GM06990 (cell line): Measurements from ENCODE around the gene CPT2.
"Not testable (repeated sequence)": the region's sequence is repeated elsewhere in the genome, so short reads cannot be mapped to it uniquely, and the experiment has no call there.

Experiments used
- DNase-seq: peaks from one replicate; pipeline ENCODE4 v3.0.0-alpha.2; 2011; ENCODE audit not compliant: insufficient read length; ENCODE audit errors: extremely low read depth
- H3K27me3 ChIP-seq: replicated peaks from 2 replicates; pipeline ENCODE4 v1.6.0; 2011; ENCODE audit warnings: low read length; ENCODE audit not compliant: control insufficient read depth, insufficient read depth
- H3K36me3 ChIP-seq: 2 replicates; pipeline ENCODE4 v1.5.1; 2011; ENCODE audit warnings: low read length; ENCODE audit not compliant: control insufficient read depth, insufficient read depth
- H3K4me3 ChIP-seq: replicated peaks from 2 replicates; pipeline ENCODE4 v1.5.1; 2011; ENCODE audit warnings: low read depth, mild to moderate bottlenecking, control low read depth, low read length
- TF ChIP-seq, protein P1 (sequence below): IDR thresholded peaks from 2 replicates; pipeline ENCODE4 v1.5.1; 2011; ENCODE audit warnings: low read length, control low read depth, mild to moderate bottlenecking, inconsistent platforms; ENCODE audit not compliant: insufficient read depth, poor library complexity, severe bottlenecking

Gene CPT2

DNA sequence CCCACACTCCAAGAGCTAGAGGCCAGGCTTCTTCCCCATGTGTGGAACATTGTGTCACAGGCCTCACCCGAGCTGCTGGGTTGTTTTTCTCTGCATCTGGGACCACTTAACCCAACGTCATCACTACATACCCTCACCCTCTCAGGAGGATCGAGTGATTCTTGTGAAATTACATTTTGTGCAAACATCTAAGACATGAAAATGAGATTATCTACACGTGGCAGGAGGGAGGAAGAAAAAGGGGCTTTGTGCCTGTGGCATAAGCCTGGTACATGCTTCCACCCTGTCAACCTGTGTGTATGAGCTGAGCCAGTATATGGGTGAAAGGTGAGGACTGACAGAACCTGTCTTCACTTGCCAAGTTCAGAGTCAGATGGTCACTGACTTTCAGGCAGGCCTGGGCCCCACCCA, 1.6 kb downstream of the CPT2 start:
- no peak for DNase-seq
- H3K4me3 ChIP-seq, result peak overlapping the region; percentile 86; the same call in 1 of the 2 replicates

GRCh38 chr1:53203466-53203865, 6.8 kb downstream of the CPT2 start:
- no peaks in the 10 kb centered on the region for H3K27me3 ChIP-seq
- H3K36me3 ChIP-seq, result peaks cover 10% of the 10 kb centered on the region
- TF ChIP-seq, protein P1, sequence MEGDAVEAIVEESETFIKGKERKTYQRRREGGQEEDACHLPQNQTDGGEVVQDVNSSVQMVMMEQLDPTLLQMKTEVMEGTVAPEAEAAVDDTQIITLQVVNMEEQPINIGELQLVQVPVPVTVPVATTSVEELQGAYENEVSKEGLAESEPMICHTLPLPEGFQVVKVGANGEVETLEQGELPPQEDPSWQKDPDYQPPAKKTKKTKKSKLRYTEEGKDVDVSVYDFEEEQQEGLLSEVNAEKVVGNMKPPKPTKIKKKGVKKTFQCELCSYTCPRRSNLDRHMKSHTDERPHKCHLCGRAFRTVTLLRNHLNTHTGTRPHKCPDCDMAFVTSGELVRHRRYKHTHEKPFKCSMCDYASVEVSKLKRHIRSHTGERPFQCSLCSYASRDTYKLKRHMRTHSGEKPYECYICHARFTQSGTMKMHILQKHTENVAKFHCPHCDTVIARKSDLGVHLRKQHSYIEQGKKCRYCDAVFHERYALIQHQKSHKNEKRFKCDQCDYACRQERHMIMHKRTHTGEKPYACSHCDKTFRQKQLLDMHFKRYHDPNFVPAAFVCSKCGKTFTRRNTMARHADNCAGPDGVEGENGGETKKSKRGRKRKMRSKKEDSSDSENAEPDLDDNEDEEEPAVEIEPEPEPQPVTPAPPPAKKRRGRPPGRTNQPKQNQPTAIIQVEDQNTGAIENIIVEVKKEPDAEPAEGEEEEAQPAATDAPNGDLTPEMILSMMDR, result no peak
- no peak overlapping the region for H3K4me3 ChIP-seq
- no peak for DNase-seq

More for the DNA sequence above, 1.6 kb downstream of the CPT2 start:
- Histone ChIP-seq H3K36me3 (no peaks in the 10 kb centered on the region), H3K27me3 (no peaks in the 10 kb centered on the region)
- TF ChIP-seq, protein P1, result no peak

- peaks cover 14% of the 10 kb centered on the region for H3K36me3 ChIP-seq
- not testable (repeated sequence) for H3K4me3 ChIP-seq, DNase-seq, H3K27me3 ChIP-seq
Observed at GRCh38 chr1:53205496-53205895, 8.9 kb downstream of the CPT2 start.

GRCh38 chr1:53206083-53206685, 9.6 kb downstream of the CPT2 start:
- peaks cover 18% of the 10 kb centered on the region for H3K36me3 ChIP-seq
- not testable (repeated sequence) for DNase-seq, H3K27me3 ChIP-seq, H3K4me3 ChIP-seq

GRCh38 chr1:53206735-53207379, 10.2 kb downstream of the CPT2 start:
- Histone ChIP-seq H3K36me3 (peaks cover 23% of the 10 kb centered on the region), H3K4me3 (no peak overlapping the region), H3K27me3 (no peaks in the 10 kb centered on the region)
- DNase-seq, result no peak
- TF ChIP-seq, protein P1, result no peak

DNA sequence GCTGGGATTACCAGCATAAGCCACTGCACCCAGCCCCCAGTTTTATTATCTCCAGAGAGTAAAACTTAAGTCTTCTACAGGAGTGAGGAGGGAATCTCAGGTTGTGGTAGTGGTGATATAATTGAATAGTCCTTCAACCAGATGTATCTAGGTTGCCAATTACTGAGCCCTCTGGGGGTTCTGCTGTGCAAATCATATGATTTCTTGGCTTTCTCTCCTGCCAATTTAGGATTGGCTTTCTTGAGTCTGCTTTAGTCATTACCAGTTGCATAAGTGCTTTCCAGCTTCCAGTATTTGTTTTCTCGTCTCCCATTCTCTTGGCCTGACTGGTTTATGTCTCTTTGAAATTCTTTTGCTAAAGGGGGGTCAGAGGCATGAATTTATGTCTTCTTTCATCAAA, 11.1 kb downstream of the CPT2 start:
- H3K36me3 ChIP-seq, result peaks cover 24% of the 10 kb centered on the region
- H3K27me3 ChIP-seq, result no peaks in the 10 kb centered on the region
- DNase-seq, result no peak
- TF ChIP-seq, protein P1, result no peak
- H3K4me3 ChIP-seq, result no peak overlapping the region
